ENCODE data around the gene COL8A2.

COL8A2 gene

GRCh38 chr1:36156329-36157114 is 31.5 kb upstream of the COL8A2 start (continued):
- TF ChIP-seq, protein P1, sequence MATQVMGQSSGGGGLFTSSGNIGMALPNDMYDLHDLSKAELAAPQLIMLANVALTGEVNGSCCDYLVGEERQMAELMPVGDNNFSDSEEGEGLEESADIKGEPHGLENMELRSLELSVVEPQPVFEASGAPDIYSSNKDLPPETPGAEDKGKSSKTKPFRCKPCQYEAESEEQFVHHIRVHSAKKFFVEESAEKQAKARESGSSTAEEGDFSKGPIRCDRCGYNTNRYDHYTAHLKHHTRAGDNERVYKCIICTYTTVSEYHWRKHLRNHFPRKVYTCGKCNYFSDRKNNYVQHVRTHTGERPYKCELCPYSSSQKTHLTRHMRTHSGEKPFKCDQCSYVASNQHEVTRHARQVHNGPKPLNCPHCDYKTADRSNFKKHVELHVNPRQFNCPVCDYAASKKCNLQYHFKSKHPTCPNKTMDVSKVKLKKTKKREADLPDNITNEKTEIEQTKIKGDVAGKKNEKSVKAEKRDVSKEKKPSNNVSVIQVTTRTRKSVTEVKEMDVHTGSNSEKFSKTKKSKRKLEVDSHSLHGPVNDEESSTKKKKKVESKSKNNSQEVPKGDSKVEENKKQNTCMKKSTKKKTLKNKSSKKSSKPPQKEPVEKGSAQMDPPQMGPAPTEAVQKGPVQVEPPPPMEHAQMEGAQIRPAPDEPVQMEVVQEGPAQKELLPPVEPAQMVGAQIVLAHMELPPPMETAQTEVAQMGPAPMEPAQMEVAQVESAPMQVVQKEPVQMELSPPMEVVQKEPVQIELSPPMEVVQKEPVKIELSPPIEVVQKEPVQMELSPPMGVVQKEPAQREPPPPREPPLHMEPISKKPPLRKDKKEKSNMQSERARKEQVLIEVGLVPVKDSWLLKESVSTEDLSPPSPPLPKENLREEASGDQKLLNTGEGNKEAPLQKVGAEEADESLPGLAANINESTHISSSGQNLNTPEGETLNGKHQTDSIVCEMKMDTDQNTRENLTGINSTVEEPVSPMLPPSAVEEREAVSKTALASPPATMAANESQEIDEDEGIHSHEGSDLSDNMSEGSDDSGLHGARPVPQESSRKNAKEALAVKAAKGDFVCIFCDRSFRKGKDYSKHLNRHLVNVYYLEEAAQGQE (tag by site-specific recombination; IDR thresholded peaks at IDR 0.05), result no peak
- TF ChIP-seq, protein P2, sequence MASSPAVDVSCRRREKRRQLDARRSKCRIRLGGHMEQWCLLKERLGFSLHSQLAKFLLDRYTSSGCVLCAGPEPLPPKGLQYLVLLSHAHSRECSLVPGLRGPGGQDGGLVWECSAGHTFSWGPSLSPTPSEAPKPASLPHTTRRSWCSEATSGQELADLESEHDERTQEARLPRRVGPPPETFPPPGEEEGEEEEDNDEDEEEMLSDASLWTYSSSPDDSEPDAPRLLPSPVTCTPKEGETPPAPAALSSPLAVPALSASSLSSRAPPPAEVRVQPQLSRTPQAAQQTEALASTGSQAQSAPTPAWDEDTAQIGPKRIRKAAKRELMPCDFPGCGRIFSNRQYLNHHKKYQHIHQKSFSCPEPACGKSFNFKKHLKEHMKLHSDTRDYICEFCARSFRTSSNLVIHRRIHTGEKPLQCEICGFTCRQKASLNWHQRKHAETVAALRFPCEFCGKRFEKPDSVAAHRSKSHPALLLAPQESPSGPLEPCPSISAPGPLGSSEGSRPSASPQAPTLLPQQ (tag by site-specific recombination; IDR thresholded peaks at IDR 0.05), result no peak
- TF ChIP-seq RBAK (tag by site-specific recombination; IDR thresholded peaks at IDR 0.05) (no peak), KLF8 (tag by site-specific recombination; IDR thresholded peaks at IDR 0.05) (peak; percentile 79), ZNF473 (tag by site-specific recombination; IDR thresholded peaks at IDR 0.05) (no peak), ZNF132 (tag by site-specific recombination; IDR thresholded peaks at IDR 0.05; ENCODE audit: borderline replicate concordance) (no peak), ZNF585B (tag by site-specific recombination; IDR thresholded peaks at IDR 0.05) (no peak), ZNF747 (tag by site-specific recombination; IDR thresholded peaks at IDR 0.05) (no peak), ZBTB21 (tag by site-specific recombination; IDR thresholded peaks at IDR 0.05) (no peak), ZNF626 (tag by site-specific recombination; IDR thresholded peaks at IDR 0.05) (no peak), ZNF560 (tag by site-specific recombination; IDR thresholded peaks at IDR 0.05; ENCODE audit: borderline replicate concordance) (no peak), ZNF433 (tag by site-specific recombination; IDR thresholded peaks at IDR 0.05; ENCODE audit: low read depth) (no peak), ZBTB1 (tag by site-specific recombination; IDR thresholded peaks at IDR 0.05) (no peak), GLIS2 (tag by site-specific recombination; IDR thresholded peaks at IDR 0.05) (peak; percentile 70), ZFP41 (tag by site-specific recombination; IDR thresholded peaks at IDR 0.05; ENCODE audit: borderline replicate concordance) (no peak), SALL2 (tag by site-specific recombination; IDR thresholded peaks at IDR 0.05; ENCODE audit: borderline replicate concordance) (no peak), ZNF112 (tag by site-specific recombination; IDR thresholded peaks at IDR 0.05) (no peak), SP2 (tag by site-specific recombination; IDR thresholded peaks at IDR 0.05) (peak; percentile 85), ZNF394 (tag by site-specific recombination; IDR thresholded peaks at IDR 0.05; ENCODE audit: borderline replicate concordance) (peak; percentile 36; the same call in 1 of the 2 replicates), ZNF302 (tag by site-specific recombination; IDR thresholded peaks at IDR 0.05; ENCODE audit: low read depth) (no peak), ZSCAN16 (tag by site-specific recombination; IDR thresholded peaks at IDR 0.05) (no peak), ZNF548 (tag by site-specific recombination; IDR thresholded peaks at IDR 0.05) (no peak), ZNF311 (tag by site-specific recombination; IDR thresholded peaks at IDR 0.05; ENCODE audit: borderline replicate concordance) (no peak), ZNF670 (tag by site-specific recombination; IDR thresholded peaks at IDR 0.05; ENCODE audit: low read depth) (no peak), ZNF623 (tag by site-specific recombination; IDR thresholded peaks at IDR 0.05) (peak; percentile 99), ZFP3 (tag by site-specific recombination; IDR thresholded peaks at IDR 0.05; ENCODE audit: low read depth) (no peak), ZNF121 (tag by site-specific recombination; IDR thresholded peaks at IDR 0.05) (no peak), ZNF701 (tag by site-specific recombination; IDR thresholded peaks at IDR 0.05) (no peak), ZNF830 (tag by site-specific recombination; IDR thresholded peaks at IDR 0.05; ENCODE audit: low read depth) (no peak), ZNF423 (tag by site-specific recombination; IDR thresholded peaks at IDR 0.05) (no peak), ZNF707 (tag by site-specific recombination; IDR thresholded peaks at IDR 0.05) (no peak), HOXD13 (CRISPR knock-in tag; IDR thresholded peaks at IDR 0.05; ENCODE audit: borderline replicate concordance) (no peak), ZNF155 (tag by site-specific recombination; IDR thresholded peaks at IDR 0.05) (no peak)
- TF ChIP-seq, protein P3, sequence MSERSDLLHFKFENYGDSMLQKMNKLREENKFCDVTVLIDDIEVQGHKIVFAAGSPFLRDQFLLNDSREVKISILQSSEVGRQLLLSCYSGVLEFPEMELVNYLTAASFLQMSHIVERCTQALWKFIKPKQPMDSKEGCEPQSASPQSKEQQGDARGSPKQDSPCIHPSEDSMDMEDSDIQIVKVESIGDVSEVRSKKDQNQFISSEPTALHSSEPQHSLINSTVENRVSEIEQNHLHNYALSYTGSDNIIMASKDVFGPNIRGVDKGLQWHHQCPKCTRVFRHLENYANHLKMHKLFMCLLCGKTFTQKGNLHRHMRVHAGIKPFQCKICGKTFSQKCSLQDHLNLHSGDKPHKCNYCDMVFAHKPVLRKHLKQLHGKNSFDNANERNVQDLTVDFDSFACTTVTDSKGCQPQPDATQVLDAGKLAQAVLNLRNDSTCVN (tag by site-specific recombination; optimal IDR thresholded peaks at IDR 0.05), result peak; percentile 66
- TF ChIP-seq, protein P4, sequence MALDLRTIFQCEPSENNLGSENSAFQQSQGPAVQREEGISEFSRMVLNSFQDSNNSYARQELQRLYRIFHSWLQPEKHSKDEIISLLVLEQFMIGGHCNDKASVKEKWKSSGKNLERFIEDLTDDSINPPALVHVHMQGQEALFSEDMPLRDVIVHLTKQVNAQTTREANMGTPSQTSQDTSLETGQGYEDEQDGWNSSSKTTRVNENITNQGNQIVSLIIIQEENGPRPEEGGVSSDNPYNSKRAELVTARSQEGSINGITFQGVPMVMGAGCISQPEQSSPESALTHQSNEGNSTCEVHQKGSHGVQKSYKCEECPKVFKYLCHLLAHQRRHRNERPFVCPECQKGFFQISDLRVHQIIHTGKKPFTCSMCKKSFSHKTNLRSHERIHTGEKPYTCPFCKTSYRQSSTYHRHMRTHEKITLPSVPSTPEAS (tag by site-specific recombination; IDR thresholded peaks at IDR 0.05), result no peak
